Epithelial cell of esophagus (primary cell): ENCODE measurements around the gene PTPRE.

Experiments used
- DNase-seq: peaks from one replicate; pipeline ENCODE4 v3.0.0; 2010; ENCODE audit warnings: low read depth
- H3K4me3 ChIP-seq: 2 replicates; pipeline ENCODE4 v1.5.1; 2011; ENCODE audit warnings: mild to moderate bottlenecking, low read length, control low read depth
- TF ChIP-seq, protein P1 (sequence below): IDR thresholded peaks from 2 replicates; pipeline ENCODE4 v1.5.1; 2011; ENCODE audit warnings: low read depth, mild to moderate bottlenecking, low read length, control low read depth, inconsistent platforms; ENCODE audit not compliant: insufficient read depth; ENCODE audit errors: missing control alignments

PTPRE gene

DNA sequence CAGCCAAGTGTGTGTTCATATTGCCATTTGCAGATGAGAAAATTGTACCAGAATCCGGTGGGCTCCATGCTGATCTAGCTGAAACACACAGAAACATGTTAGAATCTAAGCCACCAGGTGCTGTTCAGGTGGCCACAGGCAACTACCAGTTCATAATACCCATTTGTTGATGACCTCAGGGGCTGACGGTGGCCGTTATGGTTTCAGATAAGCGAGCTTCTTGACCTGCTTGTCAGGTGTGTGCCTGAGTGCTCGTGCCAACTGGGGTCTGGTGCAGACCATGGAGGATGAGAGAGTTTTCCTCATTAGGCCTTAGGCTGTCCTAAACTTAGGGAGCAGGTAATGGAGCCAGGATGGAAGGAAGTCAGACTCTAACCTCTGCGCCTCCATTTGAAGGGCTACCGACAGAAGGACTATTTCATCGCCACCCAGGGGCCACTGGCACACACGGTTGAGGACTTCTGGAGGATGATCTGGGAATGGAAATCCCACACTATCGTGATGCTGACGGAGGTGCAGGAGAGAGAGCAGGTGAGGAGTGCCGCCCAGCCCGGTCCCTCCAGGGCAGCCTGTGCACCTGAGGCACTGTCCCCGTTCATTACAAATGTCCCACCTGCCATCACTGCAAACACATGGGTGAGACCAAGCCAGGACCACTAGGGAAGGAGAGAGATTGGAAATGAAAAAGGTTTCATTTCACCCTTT lies 166.2 kb downstream of the PTPRE start:
- DNase-seq: no peak
- TF ChIP-seq, protein P1, sequence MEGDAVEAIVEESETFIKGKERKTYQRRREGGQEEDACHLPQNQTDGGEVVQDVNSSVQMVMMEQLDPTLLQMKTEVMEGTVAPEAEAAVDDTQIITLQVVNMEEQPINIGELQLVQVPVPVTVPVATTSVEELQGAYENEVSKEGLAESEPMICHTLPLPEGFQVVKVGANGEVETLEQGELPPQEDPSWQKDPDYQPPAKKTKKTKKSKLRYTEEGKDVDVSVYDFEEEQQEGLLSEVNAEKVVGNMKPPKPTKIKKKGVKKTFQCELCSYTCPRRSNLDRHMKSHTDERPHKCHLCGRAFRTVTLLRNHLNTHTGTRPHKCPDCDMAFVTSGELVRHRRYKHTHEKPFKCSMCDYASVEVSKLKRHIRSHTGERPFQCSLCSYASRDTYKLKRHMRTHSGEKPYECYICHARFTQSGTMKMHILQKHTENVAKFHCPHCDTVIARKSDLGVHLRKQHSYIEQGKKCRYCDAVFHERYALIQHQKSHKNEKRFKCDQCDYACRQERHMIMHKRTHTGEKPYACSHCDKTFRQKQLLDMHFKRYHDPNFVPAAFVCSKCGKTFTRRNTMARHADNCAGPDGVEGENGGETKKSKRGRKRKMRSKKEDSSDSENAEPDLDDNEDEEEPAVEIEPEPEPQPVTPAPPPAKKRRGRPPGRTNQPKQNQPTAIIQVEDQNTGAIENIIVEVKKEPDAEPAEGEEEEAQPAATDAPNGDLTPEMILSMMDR: no peak
- H3K4me3 ChIP-seq: no peak overlapping the region

DNA sequence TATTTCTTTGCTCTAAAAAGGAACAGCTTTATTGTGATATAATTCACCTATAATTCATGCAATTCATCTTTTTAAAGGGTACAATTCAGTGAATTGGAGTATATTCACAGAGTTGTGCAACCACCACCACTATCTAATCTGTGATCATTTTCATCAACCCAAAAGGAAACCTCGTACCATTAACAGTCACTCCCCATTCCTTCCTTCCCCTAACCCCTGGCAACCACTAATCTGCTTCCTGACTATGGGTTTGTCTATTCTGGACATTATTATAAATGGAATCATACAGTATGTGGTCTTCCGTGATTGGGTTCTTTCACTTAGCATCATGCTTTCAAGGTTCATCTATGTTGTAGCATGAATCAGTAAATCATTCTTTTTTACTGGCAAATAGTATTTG lies 167.0 kb downstream of the PTPRE start:
- TF ChIP-seq, protein P1: no peak
- no peak for DNase-seq
- no peak overlapping the region for H3K4me3 ChIP-seq

DNA sequence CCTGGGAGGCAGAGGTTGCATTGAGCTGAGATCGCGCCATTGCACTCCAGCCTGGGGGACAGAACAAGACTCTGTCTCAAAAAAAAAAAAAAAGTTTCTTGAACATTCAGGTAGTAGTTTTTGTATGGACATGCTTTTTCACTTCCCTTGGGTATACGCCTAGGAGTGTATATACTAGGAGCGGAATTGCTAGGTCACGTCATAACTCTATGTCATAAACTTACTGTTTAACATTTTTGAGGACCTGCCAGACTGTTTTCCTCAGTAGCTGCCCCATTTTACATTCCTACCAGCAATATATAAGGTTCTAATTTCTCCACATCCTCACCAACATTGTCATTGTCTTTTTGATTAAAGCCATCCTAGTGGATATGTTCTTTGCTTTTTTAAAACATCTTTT lies 167.7 kb downstream of the PTPRE start:
- no peak overlapping the region for H3K4me3 ChIP-seq
- TF ChIP-seq, protein P1: no peak
- DNase-seq: no peak

DNA sequence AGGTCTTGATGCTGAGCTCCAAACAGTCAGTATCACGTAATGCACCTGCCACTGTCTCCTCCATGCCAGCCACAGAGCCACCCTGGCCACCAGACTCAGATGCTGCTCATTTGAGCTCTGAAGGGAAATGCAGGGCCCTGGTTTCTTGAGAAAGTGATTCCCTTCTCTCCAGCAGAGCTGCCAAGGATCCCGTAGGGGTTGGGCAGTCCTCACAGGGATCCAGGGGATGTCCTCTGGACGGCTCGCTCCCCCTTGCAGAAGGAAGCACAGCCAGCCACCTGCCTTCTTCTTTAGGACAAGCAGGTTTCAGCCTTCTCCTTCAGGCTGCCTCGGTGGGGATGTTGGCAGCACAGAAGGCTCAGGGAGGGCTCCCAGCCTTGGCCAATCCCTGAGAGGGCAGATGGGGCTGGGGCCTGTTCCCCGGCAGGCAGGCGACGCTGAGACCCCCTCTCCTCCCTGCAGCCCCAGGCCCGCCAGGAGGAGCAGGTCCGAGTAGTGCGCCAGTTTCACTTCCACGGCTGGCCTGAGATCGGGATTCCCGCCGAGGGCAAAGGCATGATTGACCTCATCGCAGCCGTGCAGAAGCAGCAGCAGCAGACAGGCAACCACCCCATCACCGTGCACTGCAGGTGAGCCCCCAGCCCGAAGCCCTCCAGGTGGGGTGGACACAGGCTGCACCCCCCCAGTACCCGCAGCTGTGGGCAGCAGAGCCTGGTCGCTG lies 170.4 kb downstream of the PTPRE start:
- no peak overlapping the region for H3K4me3 ChIP-seq
- TF ChIP-seq, protein P1: no peak
- no peak for DNase-seq

DNA sequence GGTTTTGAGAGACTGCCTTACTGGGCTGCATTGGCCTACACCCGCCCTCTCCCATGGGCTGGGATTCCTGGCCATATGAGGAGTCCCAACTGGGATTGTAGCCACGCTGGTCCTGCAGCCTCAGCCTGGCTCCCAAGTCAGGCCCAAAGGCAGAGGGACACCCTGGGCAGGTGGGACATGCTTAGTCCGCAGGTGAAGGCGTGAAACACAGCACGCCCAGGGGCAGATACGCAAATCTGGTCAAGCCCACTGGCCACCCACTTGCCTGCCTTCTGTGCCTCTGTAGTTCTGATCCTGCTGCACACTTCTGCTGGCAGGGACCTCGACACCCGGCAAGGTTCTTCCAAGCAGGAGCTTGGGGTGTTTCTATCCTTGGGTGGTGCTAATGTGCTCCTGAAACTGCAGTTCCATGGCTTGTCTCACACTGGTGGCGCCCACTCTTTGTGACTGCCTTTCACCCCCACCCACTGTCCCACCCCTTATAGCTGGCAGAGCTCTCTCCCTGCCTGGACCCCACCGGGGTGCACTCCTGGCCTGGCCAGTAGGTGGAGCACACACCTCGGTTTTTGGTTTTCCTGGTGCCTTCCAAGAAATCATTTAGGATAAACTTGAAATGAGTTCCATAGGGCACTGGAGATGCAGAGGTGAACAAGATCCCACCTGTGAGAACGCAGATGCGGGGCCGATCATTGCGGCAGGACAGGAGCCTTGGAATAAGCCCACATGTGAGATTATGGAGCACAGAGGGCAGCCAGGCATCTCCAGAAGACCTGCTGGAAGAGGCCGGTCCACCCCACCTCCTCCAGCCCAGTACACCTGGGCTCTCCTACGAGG lies 171.4 kb downstream of the PTPRE start:
- TF ChIP-seq, protein P1: peak; percentile 83
- peak; percentile 50 for DNase-seq

DNA sequence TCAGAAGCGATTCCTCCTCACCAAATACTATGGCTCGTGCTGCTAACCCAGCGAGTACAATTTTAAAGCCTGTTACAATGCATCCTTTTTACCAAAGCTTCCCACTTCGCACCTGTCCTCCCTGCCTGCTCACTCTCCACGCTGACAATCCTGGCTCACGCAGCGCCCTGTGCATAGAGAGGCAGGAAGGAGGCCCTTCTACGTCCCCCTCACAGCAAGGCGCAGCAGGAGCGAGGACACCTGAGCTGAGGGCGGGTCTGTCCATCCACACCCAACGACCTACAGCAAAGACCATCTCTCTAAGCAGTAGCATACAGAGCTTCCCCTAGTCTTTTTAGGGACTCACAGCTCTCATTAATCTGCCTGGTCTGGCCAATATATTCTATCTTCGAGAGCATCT lies 173.3 kb downstream of the PTPRE start:
- no peak overlapping the region for H3K4me3 ChIP-seq
- DNase-seq: no peak
- TF ChIP-seq, protein P1: no peak

More for the DNA sequence above, 171.4 kb downstream of the PTPRE start:
- no peak overlapping the region for H3K4me3 ChIP-seq
